CD4-positive, alpha-beta T cell (primary cell): ENCODE results near the gene KLHDC7A. TPM values are rescaled to one million over a fixed set of nuclear protein-coding genes. Genes with fewer than 3 reads are reported as not detected.

Experiments
- ATAC-seq: fragments of 200-7000 bp; cut with Tn5 transposase; one replicate; pipeline ENCODE4 v1.10.0; 2022; ENCODE audit warnings: mild to moderate bottlenecking; ENCODE audit not compliant: poor library complexity
- CTCF ChIA-PET: fragments of 350-600 bp; sonication (Branson Sonifier 250); formaldehyde crosslinking; loops from one replicate; lab custom pipeline; 2021; ENCODE audit warnings: antibody characterized with exemption, inconsistent platforms; lab: Charles Lee
- POLR2A ChIA-PET: fragments of 350-600 bp; sonication (Branson Sonifier 250); formaldehyde crosslinking; loops from one replicate; lab custom pipeline; 2021; ENCODE audit warnings: antibody characterized with exemption, inconsistent platforms; lab: Charles Lee
- DNase-seq, 14 experiments: peaks; one replicate each; pipeline ENCODE4 v3.0.0-alpha.2; 2013 to 2020; ENCODE audit warnings: mixed read lengths in 2 of 14
- H3K27ac ChIP-seq, 2 donors: one replicate each; pipeline versions ENCODE4 v1.5.1 to v1.7.0; 2013; ENCODE audit warnings: low read length in 2 of 2, low read depth in 1 of 2, mild to moderate bottlenecking in 1 of 2
- H3K27me3 ChIP-seq, 2 experiments: 1 replicate in 1 of 2; 2 replicates in 1 of 2; pipeline versions ENCODE4 v1.6.1 to v1.7.0; 2013; ENCODE audit warnings: low read length in 2 of 2, control low read depth in 1 of 2, mild to moderate bottlenecking in 1 of 2, moderate library complexity in 1 of 2; ENCODE audit not compliant: insufficient read depth in 2 of 2, control insufficient read depth in 1 of 2
- H3K36me3 ChIP-seq: one replicate; pipeline ENCODE4 v1.6.1; 2013; ENCODE audit warnings: low read length, control low read depth; ENCODE audit not compliant: insufficient read depth
- H3K4me1 ChIP-seq: one replicate; pipeline ENCODE4 v1.6.1; 2013; ENCODE audit warnings: low read length, control low read depth; ENCODE audit not compliant: insufficient read depth
- H3K4me3 ChIP-seq: one replicate; pipeline ENCODE4 v1.5.1; 2013; ENCODE audit warnings: mild to moderate bottlenecking, low read length, moderate library complexity
- H3K9me3 ChIP-seq, 2 experiments: 1 replicate in 1 of 2; 2 replicates in 1 of 2; pipeline versions ENCODE4 v1.6.1 to v1.7.0; 2013; ENCODE audit warnings: low read length in 2 of 2, mild to moderate bottlenecking in 2 of 2, control low read depth in 1 of 2, moderate library complexity in 1 of 2; ENCODE audit not compliant: control insufficient read depth in 1 of 2, insufficient read depth in 1 of 2
- H3K27ac Mint-ChIP-seq: one replicate; pipeline ENCODE4 v1.8.0; 2020; ENCODE audit warnings: mixed read lengths
- H3K27me3 Mint-ChIP-seq: one replicate; pipeline ENCODE4 v1.8.0; 2021; ENCODE audit warnings: mixed read lengths
- H3K36me3 Mint-ChIP-seq: one replicate; pipeline ENCODE4 v1.8.0; 2021; ENCODE audit warnings: low read depth, mixed read lengths
- H3K4me1 Mint-ChIP-seq: one replicate; pipeline ENCODE4 v1.8.0; 2021; ENCODE audit warnings: low read depth, mixed read lengths
- H3K4me3 Mint-ChIP-seq: one replicate; pipeline ENCODE4 v1.8.0; 2020; ENCODE audit warnings: mild to moderate bottlenecking, mixed read lengths
- H3K9me3 Mint-ChIP-seq: one replicate; pipeline ENCODE4 v1.8.0; 2020; ENCODE audit warnings: mixed read lengths
- CTCF ChIP-seq: fragments of 200-600 bp; IDR thresholded peaks from one replicate; pipeline ENCODE4 v1.8.0; 2022; ENCODE audit warnings: antibody characterized with exemption, mild to moderate bottlenecking
- intact Hi-C, 2 experiments: fragments of 100-400 bp; cut with DNase I in 1 of 2; cut with micrococcal nuclease in 1 of 2; formaldehyde crosslinking; loops; one replicate each; pipeline versions ENCODE4 v1.15.1 to v1.9.0; 2023 to 2025; cut with DNase I, micrococcal nuclease
- total RNA-seq, 174 experiments: library from RNA in 2 of 174; stranded (reverse) in 2 of 174; gene quantifications; one replicate each; pipeline ENCODE4 v1.2.3 and lab custom pipeline; 2021 to 2026

KLHDC7A gene
- total RNA-seq, 2 experiments from 2014 or later, result not detected

- H3K4me1 ChIP-seq, result no peaks in the 10 kb centered on the region
- H3K4me3 ChIP-seq, result no peak overlapping the region
- peaks cover 3 to 6% of the 10 kb centered on the region in 2 experiments for H3K27me3 ChIP-seq
- no peak overlapping the region for H3K27ac ChIP-seq
- peaks cover 52% of the 10 kb centered on the region for H3K27me3 Mint-ChIP-seq
- TF ChIP-seq CTCF, result no peak
- H3K9me3 Mint-ChIP-seq, result no peaks in the 10 kb centered on the region
- intact Hi-C loops, result no loop called here
- ATAC-seq (no peak), DNase-seq (no peak)
- ChIA-PET CTCF (no interaction called here), POLR2A (no interaction called here)
- H3K4me3 Mint-ChIP-seq, result no peak overlapping the region
- no peaks in the 10 kb centered on the region for H3K4me1 Mint-ChIP-seq
- H3K9me3 ChIP-seq, result no peaks in the 10 kb centered on the region
- H3K36me3 Mint-ChIP-seq, result no peaks in the 10 kb centered on the region
- H3K27ac Mint-ChIP-seq, result no peak overlapping the region
- no peaks in the 10 kb centered on the region for H3K36me3 ChIP-seq
These were observed 50.1 kb downstream of the KLHDC7A start for GRCh38 chr1:18530587-18531502.

GRCh38 chr1:18531503-18531845, 50.7 kb downstream of the KLHDC7A start:
- H3K4me1 ChIP-seq, result no peaks in the 10 kb centered on the region
- H3K4me3 ChIP-seq, result no peak overlapping the region
- no peak for TF ChIP-seq CTCF
- H3K36me3 Mint-ChIP-seq, result no peaks in the 10 kb centered on the region
- no peak overlapping the region for H3K27ac ChIP-seq
- CTCF ChIA-PET, result no interaction called here
- no peak for ATAC-seq
- peaks cover 58% of the 10 kb centered on the region for H3K27me3 Mint-ChIP-seq
- no peaks in the 10 kb centered on the region for H3K4me1 Mint-ChIP-seq
- no peaks in the 10 kb centered on the region for H3K9me3 Mint-ChIP-seq
- DNase-seq, result no peak
- H3K9me3 ChIP-seq, result no peaks in the 10 kb centered on the region
- H3K36me3 ChIP-seq, result no peaks in the 10 kb centered on the region
- intact Hi-C loops, result no loop called here
- H3K27me3 ChIP-seq, result peaks cover 3 to 6% of the 10 kb centered on the region in 2 experiments
- H3K27ac Mint-ChIP-seq, result no peak overlapping the region
- POLR2A ChIA-PET, result no interaction called here
- no peak overlapping the region for H3K4me3 Mint-ChIP-seq

GRCh38 chr1:18532390-18533170, 51.9 kb downstream of the KLHDC7A start:
- Histone ChIP-seq H3K4me1 (no peaks in the 10 kb centered on the region), H3K4me3 (no peak overlapping the region), H3K36me3 (no peaks in the 10 kb centered on the region), H3K27me3 (peaks cover 0 to 12% of the 10 kb centered on the region in 2 experiments), H3K27ac (no peak overlapping the region), H3K9me3 (no peaks in the 10 kb centered on the region)
- Mint-ChIP-seq H3K4me1 (no peaks in the 10 kb centered on the region), H3K27ac (no peak overlapping the region), H3K36me3 (no peaks in the 10 kb centered on the region), H3K4me3 (no peak overlapping the region), H3K9me3 (no peaks in the 10 kb centered on the region), H3K27me3 (peaks cover 54% of the 10 kb centered on the region)
- ATAC-seq (no peak), DNase-seq (no peak)
- intact Hi-C loops, result no loop called here
- POLR2A ChIA-PET, result no interaction called here
- no peak for TF ChIP-seq CTCF
- CTCF ChIA-PET, result no interaction called here
